Measurements from ENCODE around the gene ARL9. TPM values are rescaled to one million over a fixed set of nuclear protein-coding genes. Genes with fewer than 3 reads are reported as not detected.

Gene ARL9
- total and polyA plus RNA-seq, 9 of the 15 experiments (the other 6 are each of a cell fraction or from before 2014, with no cell fraction given), result 0.10 to 0.15 (median 0.11) TPM; not detected in 6

DNA sequence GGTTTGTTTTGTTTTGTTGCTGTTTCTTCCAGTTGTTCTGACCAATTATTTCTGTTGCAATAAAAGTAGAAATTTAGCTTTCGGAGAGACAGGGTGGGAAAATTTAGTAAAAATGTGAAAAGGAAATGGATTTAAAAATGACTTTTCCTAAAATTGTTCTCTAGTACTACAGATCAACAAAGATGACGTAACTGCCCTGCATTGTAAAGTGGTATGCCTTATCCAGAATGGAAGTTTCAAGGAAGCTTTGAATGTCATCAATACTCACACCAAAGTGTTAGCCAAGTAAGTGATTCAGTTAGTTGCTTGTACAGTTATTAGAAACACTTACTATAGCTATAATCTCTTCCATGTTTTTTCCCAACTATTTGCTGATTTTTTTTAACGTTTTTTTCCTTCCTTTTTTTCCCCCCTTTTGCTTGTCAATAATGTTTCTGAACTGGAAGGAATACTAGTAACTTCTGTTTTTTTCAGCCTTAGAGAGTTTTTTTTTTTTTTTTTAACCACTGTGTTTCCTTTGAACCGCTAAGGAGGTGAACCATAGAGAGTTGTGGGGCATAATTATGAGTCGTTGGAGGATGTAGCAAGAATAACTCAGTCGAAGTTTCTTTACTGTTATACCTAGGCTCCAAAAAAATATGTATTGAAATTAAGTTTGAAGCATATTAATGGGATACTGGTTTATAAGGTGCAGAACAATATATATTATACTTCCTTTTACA is 35.9 kb upstream of the ARL9 start:
- H3K9ac ChIP-seq (ENCODE audit: insufficient read depth in 1 of 2, low read depth in 2 of 2, low read length in 2 of 2), result peak overlapping the region in 1 of 2 experiments; percentile 100; a peak in 1 of 4 replicates
- no peaks in the 10 kb centered on the region for H3K9me1 ChIP-seq (ENCODE audit: control insufficient read depth, insufficient read depth, low read length)
- peaks cover 0 to 10% of the 10 kb centered on the region in 2 experiments; a peak in 3 of 5 replicates for H3K4me1 ChIP-seq (replicated peaks in 1 of 2; ENCODE audit: control insufficient read depth in 2 of 2, insufficient read depth in 2 of 2, low read length in 2 of 2)
- intact Hi-C loops (cut with micrococcal nuclease) (loop anchor here (2.0 to 5.0 kb wide), 2 partner anchors 75 to 82 kb away; partner anchors contain the start of gene AASDH), in situ Hi-C loops (cut with MboI) (no loop called here)
- no peak overlapping the region for H3K27ac ChIP-seq (ENCODE audit: extremely low read depth, low read depth, low read length)
- H3K36me3 ChIP-seq (ENCODE audit: control insufficient read depth, insufficient read depth, low read length), result peaks cover 54% of the 10 kb centered on the region
- TF ChIP-seq, protein P1, sequence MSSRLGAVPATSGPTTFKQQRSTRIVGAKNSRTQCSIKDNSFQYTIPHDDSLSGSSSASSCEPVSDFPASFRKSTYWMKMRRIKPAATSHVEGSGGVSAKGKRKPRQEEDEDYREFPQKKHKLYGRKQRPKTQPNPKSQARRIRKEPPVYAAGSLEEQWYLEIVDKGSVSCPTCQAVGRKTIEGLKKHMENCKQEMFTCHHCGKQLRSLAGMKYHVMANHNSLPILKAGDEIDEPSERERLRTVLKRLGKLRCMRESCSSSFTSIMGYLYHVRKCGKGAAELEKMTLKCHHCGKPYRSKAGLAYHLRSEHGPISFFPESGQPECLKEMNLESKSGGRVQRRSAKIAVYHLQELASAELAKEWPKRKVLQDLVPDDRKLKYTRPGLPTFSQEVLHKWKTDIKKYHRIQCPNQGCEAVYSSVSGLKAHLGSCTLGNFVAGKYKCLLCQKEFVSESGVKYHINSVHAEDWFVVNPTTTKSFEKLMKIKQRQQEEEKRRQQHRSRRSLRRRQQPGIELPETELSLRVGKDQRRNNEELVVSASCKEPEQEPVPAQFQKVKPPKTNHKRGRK (tag; IDR thresholded peaks at IDR 0.05), result peak; percentile 50
- TF ChIP-seq MXI1 (IDR thresholded peaks at IDR 0.05; ENCODE audit: low read depth, low read length) (no peak), CHD2 (IDR thresholded peaks at IDR 0.05; ENCODE audit: low read depth, low read length) (no peak)
- POLR2A ChIA-PET, result interaction anchor here (1.6 to 2.0 kb wide), 3 partner anchors 14 to 75 kb away, joined by 6 to 12 read pairs (median 7); partner anchors contain the start of genes PAICS and PPAT
- DNase-seq (ENCODE audit: extremely low read depth in 1 of 4, low spot score in 3 of 4), result no peak
- 66% methylated on average over 6 of the region's 6 CpGs for whole genome bisulfite sequencing (ENCODE audit: insufficient coverage, low coverage, missing lambda C conversion rate)
- H3K27me3 ChIP-seq (ENCODE audit: control insufficient read depth in 2 of 2, insufficient read depth in 2 of 2, low read length in 2 of 2), result no peaks in the 10 kb centered on the region
- H4K20me1 ChIP-seq (replicated peaks; ENCODE audit: control insufficient read depth, insufficient read depth, low read length), result peaks cover 4% of the 10 kb centered on the region; the same call in 1 of the 2 replicates
- no TSS peak for BruUV-seq (replicated peaks)
- no peak overlapping the region for H2AFZ ChIP-seq (ENCODE audit: low read depth, low read length)
- no peak for FAIRE-seq
- CTCF ChIA-PET (ENCODE audit: low intra/inter-chr PET ratio), result no interaction called here
- no peaks in the 10 kb centered on the region for H3K9me3 ChIP-seq (replicated peaks; ENCODE audit: control insufficient read depth, insufficient read depth, low read depth, low read length)
- no peak overlapping the region for H3K4me3 ChIP-seq
- no peak overlapping the region for H3K4me2 ChIP-seq (ENCODE audit: insufficient read depth, low read length)
- peaks cover 67% of the 10 kb centered on the region for H3K79me2 ChIP-seq (ENCODE audit: control insufficient read depth, insufficient read depth, low read length)
- no peak for ATAC-seq

Data from K562 (cell line).